ENCODE results near the gene BUD13. TPM values are rescaled to one million over a fixed set of nuclear protein-coding genes. Genes with fewer than 3 reads are reported as not detected.

Gene BUD13
- polyA plus RNA-seq, 1 donor from 2014 or later, result 19.1 TPM

DNA sequence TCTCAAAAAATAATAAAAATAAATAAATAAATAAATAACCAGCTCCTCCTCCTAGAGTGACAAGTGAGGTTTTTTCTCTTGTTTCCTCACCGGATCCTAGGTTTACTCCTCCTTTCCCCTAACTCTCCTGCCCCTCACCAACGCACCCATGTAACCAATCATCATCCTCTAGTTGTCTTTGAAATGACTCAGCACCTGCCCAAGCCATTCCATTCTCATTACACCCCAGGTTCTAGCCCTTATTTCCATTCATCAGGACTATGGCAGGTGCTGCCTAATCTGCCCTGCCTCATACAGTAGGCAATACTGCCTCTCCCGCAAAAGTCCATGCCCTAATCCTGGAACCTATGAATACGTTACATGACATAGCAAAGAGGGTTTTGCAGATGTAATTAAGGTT is 60.4 kb downstream of the BUD13 start:
- no peaks in the 10 kb centered on the region for H3K27me3 ChIP-seq (ENCODE audit: insufficient read depth, low read depth, low read length)
- H3K79me2 ChIP-seq (replicated peaks; ENCODE audit: insufficient read depth, low read length), result no peaks in the 10 kb centered on the region

DNA sequence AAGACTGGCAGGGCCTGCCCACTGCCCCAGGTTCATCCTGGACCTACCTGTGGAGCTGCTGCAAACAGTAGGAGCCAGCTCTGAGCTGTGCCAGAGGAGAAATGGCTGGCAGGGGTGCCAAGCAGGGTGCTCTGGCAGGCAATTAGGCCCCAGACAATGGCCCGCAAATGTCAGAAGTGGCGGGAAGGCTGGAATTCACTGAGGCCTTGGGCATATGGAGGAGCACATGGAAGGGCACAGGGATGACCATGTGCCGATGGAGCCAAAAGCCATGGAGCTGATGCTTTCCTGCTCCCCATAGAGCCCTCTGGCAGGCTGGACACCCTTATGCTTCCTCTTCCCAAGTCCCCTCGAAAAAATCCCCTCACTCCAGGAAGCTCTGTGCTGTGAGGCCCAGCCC is 62.0 kb downstream of the BUD13 start:
- no peaks in the 10 kb centered on the region for H3K9me3 ChIP-seq (ENCODE audit: low read length)
- H3K4me2 ChIP-seq (ENCODE audit: low read length), result no peak overlapping the region
- no peaks in the 10 kb centered on the region for H4K20me1 ChIP-seq (ENCODE audit: insufficient read depth)
- no peaks in the 10 kb centered on the region for H3F3A ChIP-seq (ENCODE audit: insufficient read depth, low read length, poor library complexity, severe bottlenecking)
- H3K4me3 ChIP-seq (ENCODE audit: low read length), result no peak overlapping the region
- no peaks in the 10 kb centered on the region for H3K36me3 ChIP-seq (ENCODE audit: insufficient read depth, low read length)
- H3K27me3 ChIP-seq (ENCODE audit: insufficient read depth, low read depth, low read length), result no peaks in the 10 kb centered on the region
- H3K27ac ChIP-seq (ENCODE audit: low read length), result no peak overlapping the region
- no peaks in the 10 kb centered on the region for H3K9me2 ChIP-seq (ENCODE audit: insufficient read depth, low read length)
- TF ChIP-seq, protein P1, sequence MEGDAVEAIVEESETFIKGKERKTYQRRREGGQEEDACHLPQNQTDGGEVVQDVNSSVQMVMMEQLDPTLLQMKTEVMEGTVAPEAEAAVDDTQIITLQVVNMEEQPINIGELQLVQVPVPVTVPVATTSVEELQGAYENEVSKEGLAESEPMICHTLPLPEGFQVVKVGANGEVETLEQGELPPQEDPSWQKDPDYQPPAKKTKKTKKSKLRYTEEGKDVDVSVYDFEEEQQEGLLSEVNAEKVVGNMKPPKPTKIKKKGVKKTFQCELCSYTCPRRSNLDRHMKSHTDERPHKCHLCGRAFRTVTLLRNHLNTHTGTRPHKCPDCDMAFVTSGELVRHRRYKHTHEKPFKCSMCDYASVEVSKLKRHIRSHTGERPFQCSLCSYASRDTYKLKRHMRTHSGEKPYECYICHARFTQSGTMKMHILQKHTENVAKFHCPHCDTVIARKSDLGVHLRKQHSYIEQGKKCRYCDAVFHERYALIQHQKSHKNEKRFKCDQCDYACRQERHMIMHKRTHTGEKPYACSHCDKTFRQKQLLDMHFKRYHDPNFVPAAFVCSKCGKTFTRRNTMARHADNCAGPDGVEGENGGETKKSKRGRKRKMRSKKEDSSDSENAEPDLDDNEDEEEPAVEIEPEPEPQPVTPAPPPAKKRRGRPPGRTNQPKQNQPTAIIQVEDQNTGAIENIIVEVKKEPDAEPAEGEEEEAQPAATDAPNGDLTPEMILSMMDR (IDR thresholded peaks at IDR 0.05; ENCODE audit: poor library complexity, severe bottlenecking), result no peak
- TF ChIP-seq SMC3 (conservative IDR thresholded peaks at IDR 0.05; ENCODE audit: poor library complexity) (no peak), MXI1 (conservative IDR thresholded peaks at IDR 0.05; ENCODE audit: poor library complexity, severe bottlenecking) (no peak)
- H2AFZ ChIP-seq (ENCODE audit: low read depth, low read length), result no peak overlapping the region
- no peaks in the 10 kb centered on the region for H3K79me2 ChIP-seq (replicated peaks; ENCODE audit: insufficient read depth, low read length)
- H3K9ac ChIP-seq (ENCODE audit: low read length), result no peak overlapping the region

More for the DNA sequence above, 60.4 kb downstream of the BUD13 start:
- H3K9me3 ChIP-seq (ENCODE audit: low read length), result no peaks in the 10 kb centered on the region
- H3K9me2 ChIP-seq (ENCODE audit: insufficient read depth, low read length), result no peaks in the 10 kb centered on the region
- no peak overlapping the region for H3K9ac ChIP-seq (ENCODE audit: low read length)
- H3K4me3 ChIP-seq (ENCODE audit: low read length), result no peak overlapping the region
- no peaks in the 10 kb centered on the region for H4K20me1 ChIP-seq (ENCODE audit: insufficient read depth)
- H3K27ac ChIP-seq (ENCODE audit: low read length), result no peak overlapping the region
- H3K36me3 ChIP-seq (ENCODE audit: insufficient read depth, low read length), result no peaks in the 10 kb centered on the region
- no peak overlapping the region for H3K4me2 ChIP-seq (ENCODE audit: low read length)
- no peaks in the 10 kb centered on the region for H3F3A ChIP-seq (ENCODE audit: insufficient read depth, low read length, poor library complexity, severe bottlenecking)
- no peak overlapping the region for H2AFZ ChIP-seq (ENCODE audit: low read depth, low read length)
- TF ChIP-seq SMC3 (conservative IDR thresholded peaks at IDR 0.05; ENCODE audit: poor library complexity) (no peak), EZH2 (IDR thresholded peaks at IDR 0.05; ENCODE audit: borderline replicate concordance, insufficient read depth, low read length, poor library complexity, severe bottlenecking) (no peak), POLR2AphosphoS5 (IDR thresholded peaks at IDR 0.05) (no peak), RAD21 (conservative IDR thresholded peaks at IDR 0.05) (no peak), EP300 (conservative IDR thresholded peaks at IDR 0.05; ENCODE audit: poor library complexity, severe bottlenecking) (no peak)
- TF ChIP-seq, protein P1 (IDR thresholded peaks at IDR 0.05; ENCODE audit: poor library complexity, severe bottlenecking), result no peak

DNA sequence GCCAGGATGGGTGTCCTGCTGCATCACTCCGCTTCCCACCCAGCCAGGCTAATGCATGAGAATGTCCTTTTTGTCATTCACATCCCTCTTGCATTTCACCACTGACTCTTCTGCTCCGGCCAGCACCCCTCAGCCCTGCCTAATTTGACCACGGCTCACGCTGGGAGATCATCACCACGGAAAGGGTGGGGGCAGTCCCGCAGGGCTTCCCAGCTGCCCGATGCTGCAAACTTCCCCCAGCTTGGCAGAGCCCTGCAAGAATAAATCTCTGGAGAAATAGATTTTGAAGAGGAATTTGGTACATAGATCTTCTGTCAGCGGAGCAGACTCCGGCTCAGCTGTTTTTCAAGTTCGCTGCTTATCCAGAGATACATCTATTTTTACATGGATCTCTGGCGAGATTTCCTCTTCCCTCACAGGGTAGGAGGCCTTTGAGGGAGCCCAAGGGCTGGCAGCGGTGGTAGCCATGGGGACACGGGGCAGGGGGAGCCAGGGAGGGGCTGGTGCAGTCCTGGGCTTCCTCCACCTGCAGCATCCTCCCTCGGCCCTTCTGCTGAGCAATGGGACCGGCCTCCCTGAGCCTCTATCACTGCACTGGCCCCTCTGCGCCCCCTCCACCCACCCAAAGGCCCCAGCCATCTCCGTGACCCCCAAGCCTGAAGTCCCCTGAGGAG is 62.6 kb downstream of the BUD13 start:
- TF ChIP-seq, protein P2, sequence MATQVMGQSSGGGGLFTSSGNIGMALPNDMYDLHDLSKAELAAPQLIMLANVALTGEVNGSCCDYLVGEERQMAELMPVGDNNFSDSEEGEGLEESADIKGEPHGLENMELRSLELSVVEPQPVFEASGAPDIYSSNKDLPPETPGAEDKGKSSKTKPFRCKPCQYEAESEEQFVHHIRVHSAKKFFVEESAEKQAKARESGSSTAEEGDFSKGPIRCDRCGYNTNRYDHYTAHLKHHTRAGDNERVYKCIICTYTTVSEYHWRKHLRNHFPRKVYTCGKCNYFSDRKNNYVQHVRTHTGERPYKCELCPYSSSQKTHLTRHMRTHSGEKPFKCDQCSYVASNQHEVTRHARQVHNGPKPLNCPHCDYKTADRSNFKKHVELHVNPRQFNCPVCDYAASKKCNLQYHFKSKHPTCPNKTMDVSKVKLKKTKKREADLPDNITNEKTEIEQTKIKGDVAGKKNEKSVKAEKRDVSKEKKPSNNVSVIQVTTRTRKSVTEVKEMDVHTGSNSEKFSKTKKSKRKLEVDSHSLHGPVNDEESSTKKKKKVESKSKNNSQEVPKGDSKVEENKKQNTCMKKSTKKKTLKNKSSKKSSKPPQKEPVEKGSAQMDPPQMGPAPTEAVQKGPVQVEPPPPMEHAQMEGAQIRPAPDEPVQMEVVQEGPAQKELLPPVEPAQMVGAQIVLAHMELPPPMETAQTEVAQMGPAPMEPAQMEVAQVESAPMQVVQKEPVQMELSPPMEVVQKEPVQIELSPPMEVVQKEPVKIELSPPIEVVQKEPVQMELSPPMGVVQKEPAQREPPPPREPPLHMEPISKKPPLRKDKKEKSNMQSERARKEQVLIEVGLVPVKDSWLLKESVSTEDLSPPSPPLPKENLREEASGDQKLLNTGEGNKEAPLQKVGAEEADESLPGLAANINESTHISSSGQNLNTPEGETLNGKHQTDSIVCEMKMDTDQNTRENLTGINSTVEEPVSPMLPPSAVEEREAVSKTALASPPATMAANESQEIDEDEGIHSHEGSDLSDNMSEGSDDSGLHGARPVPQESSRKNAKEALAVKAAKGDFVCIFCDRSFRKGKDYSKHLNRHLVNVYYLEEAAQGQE (IDR thresholded peaks at IDR 0.05; ENCODE audit: borderline replicate concordance), result no peak
- no peak for TF ChIP-seq EZH2 (IDR thresholded peaks at IDR 0.05; ENCODE audit: borderline replicate concordance, insufficient read depth, low read length, poor library complexity, severe bottlenecking)
- no peak for TF ChIP-seq SMC3 (conservative IDR thresholded peaks at IDR 0.05; ENCODE audit: poor library complexity)
- Histone ChIP-seq H3K9me3 (ENCODE audit: low read length) (no peaks in the 10 kb centered on the region), H3K79me2 (replicated peaks; ENCODE audit: insufficient read depth, low read length) (no peaks in the 10 kb centered on the region), H3K27me3 (ENCODE audit: insufficient read depth, low read depth, low read length) (no peaks in the 10 kb centered on the region), H3K9me2 (ENCODE audit: insufficient read depth, low read length) (no peaks in the 10 kb centered on the region), H3F3A (ENCODE audit: insufficient read depth, low read length, poor library complexity, severe bottlenecking) (no peaks in the 10 kb centered on the region), H2AFZ (ENCODE audit: low read depth, low read length) (no peak overlapping the region), H3K4me3 (ENCODE audit: low read length) (no peak overlapping the region), H3K36me3 (ENCODE audit: insufficient read depth, low read length) (no peaks in the 10 kb centered on the region), H3K9ac (ENCODE audit: low read length) (no peak overlapping the region), H3K4me2 (ENCODE audit: low read length) (no peak overlapping the region), H4K20me1 (ENCODE audit: insufficient read depth) (no peaks in the 10 kb centered on the region), H3K27ac (ENCODE audit: low read length) (no peak overlapping the region)
